NCI-H460 (cell line): ENCODE results near the gene SF3A2. TPM values are rescaled to one million over a fixed set of nuclear protein-coding genes. Genes with fewer than 3 reads are reported as not detected.

ENCODE experiments used
- DNase-seq: peaks from one replicate; pipeline ENCODE4 v3.0.0-alpha.2; 2016; ENCODE audit warnings: low read depth; ENCODE audit errors: extremely low read depth
- total RNA-seq: library from RNA; depleted of rRNA; stranded (reverse); fragments of >200 nt; shearing (Covaris generic); gene quantifications from 2 replicates; pipeline ENCODE4 v1.2.3, GENCODE V29; 2014

The SF3A2 gene
- total RNA-seq, 1 experiment from 2014 or later: 31.4 TPM

GRCh38 chr19:2239173-2239572 lies 2.5 kb downstream of the SF3A2 start:
- no peak for DNase-seq

GRCh38 chr19:2239771-2240770 lies 3.4 kb downstream of the SF3A2 start:
- DNase-seq: no peak

- no peak for DNase-seq
These were observed 4.5 kb downstream of the SF3A2 start for GRCh38 chr19:2240881-2241760.

- no peak for DNase-seq
These were observed 5.5 kb downstream of the SF3A2 start for GRCh38 chr19:2242092-2242537.

GRCh38 chr19:2242816-2243215 lies 6.2 kb downstream of the SF3A2 start:
- DNase-seq: no peak

GRCh38 chr19:2243274-2244124 lies 6.9 kb downstream of the SF3A2 start:
- DNase-seq: no peak

- DNase-seq: no peak
These were observed 7.4 kb downstream of the SF3A2 start for GRCh38 chr19:2244125-2244411.

- no peak for DNase-seq
These were observed 7.9 kb downstream of the SF3A2 start for GRCh38 chr19:2244486-2244885.

- DNase-seq: no peak
These were observed 8.6 kb downstream of the SF3A2 start for GRCh38 chr19:2245273-2245672.

GRCh38 chr19:2246014-2246620 lies 9.5 kb downstream of the SF3A2 start:
- DNase-seq: no peak

GRCh38 chr19:2246801-2247361 lies 10.3 kb downstream of the SF3A2 start:
- peak; percentile 22 for DNase-seq

GRCh38 chr19:2247433-2248101 lies 10.9 kb downstream of the SF3A2 start:
- DNase-seq: no peak

- DNase-seq: no peak
These were observed 11.7 kb downstream of the SF3A2 start for GRCh38 chr19:2248136-2249009.

GRCh38 chr19:2249010-2249866 lies 12.6 kb downstream of the SF3A2 start, which contains the start of gene AMH:
Gene AMH, plus strand, starts transcription at chr19:2249323. Its CDS starts 10 bp downstream, at chr19:2249333.
- no peak for DNase-seq

GRCh38 chr19:2249880-2250765 lies 13.5 kb downstream of the SF3A2 start:
- DNase-seq: no peak

GRCh38 chr19:2250766-2251105 lies 14.1 kb downstream of the SF3A2 start:
- DNase-seq: no peak
